Peyer's patch (tissue), 4 donors: ENCODE data around the gene AMBRA1. TPM values are rescaled to one million over a fixed set of nuclear protein-coding genes. Genes with fewer than 3 reads are reported as not detected.

Experiments
- DNase-seq, 3 donors: peaks; one replicate each; pipeline ENCODE4 v3.0.0-alpha.2; 2017 to 2019
- H3K27ac ChIP-seq, 4 donors: fragments of 200-600 bp; sonication (generic); one replicate each; pipeline ENCODE4 v1.5.1; 2016 to 2019
- H3K27me3 ChIP-seq, 2 donors: fragments of 200-600 bp; sonication (generic); one replicate each; pipeline ENCODE4 v1.5.1; 2019
- H3K36me3 ChIP-seq, 3 donors: fragments of 200-600 bp; sonication (generic); one replicate each; pipeline ENCODE4 v1.5.1; 2016 to 2019
- H3K4me1 ChIP-seq, 4 donors: fragments of 200-600 bp; sonication (generic); one replicate each; pipeline ENCODE4 v1.5.1; 2016 to 2019
- H3K4me3 ChIP-seq, 4 donors: fragments of 200-600 bp; sonication (generic); 1 replicate in 3 of 4; 2 replicates in 1 of 4; pipeline ENCODE4 v1.5.1; 2016 to 2019; ENCODE audit warnings: mild to moderate bottlenecking in 1 of 4
- H3K9me3 ChIP-seq, 4 donors: fragments of 200-600 bp; sonication (generic); one replicate each; pipeline ENCODE4 v1.5.1; 2016 to 2019; ENCODE audit warnings: mild to moderate bottlenecking in 1 of 4
- CTCF ChIP-seq, 6 experiments: fragments of 450-650 bp in 4 of 6; fragments of 200-600 bp in 2 of 6; sonication (generic) in 1 of 6; IDR thresholded peaks; one replicate each; pipeline ENCODE4 v1.5.1; 2017 to 2019; ENCODE audit warnings: antibody characterized with exemption in 6 of 6, mild to moderate bottlenecking in 3 of 6, moderate library complexity in 1 of 6
- POLR2A ChIP-seq, 2 donors: fragments of 450-650 bp; IDR thresholded peaks; one replicate each; pipeline ENCODE4 v1.5.1; 2017; ENCODE audit warnings: antibody characterized with exemption in 2 of 2, mild to moderate bottlenecking in 2 of 2, moderate library complexity in 2 of 2
- total RNA-seq, 4 donors: library from RNA; depleted of rRNA; stranded (reverse); fragments of >200 nt; gene quantifications; one replicate each; pipeline ENCODE4 v1.1.0, GENCODE V29; 2016

The AMBRA1 gene
- total RNA-seq, 4 donors from 2014 or later: 28.9 to 61.6 (median 41.6) TPM

- peaks cover 0 to 9% (median 0%) of the 10 kb centered on the region in 4 donors for H3K4me1 ChIP-seq
- no peak for DNase-seq
- no peak for TF ChIP-seq CTCF (IDR thresholded peaks at IDR 0.05)
- TF ChIP-seq POLR2A (IDR thresholded peaks at IDR 0.05): no peak
- H3K27ac ChIP-seq: no peak overlapping the region
- peaks cover 0 to 41% (median 0%) of the 10 kb centered on the region in 3 donors for H3K36me3 ChIP-seq
- H3K9me3 ChIP-seq: no peaks in the 10 kb centered on the region
- H3K4me3 ChIP-seq: no peak overlapping the region
- H3K27me3 ChIP-seq: no peaks in the 10 kb centered on the region
These were observed 167.4 kb downstream of the AMBRA1 start for GRCh38 chr11:46426233-46426991.

- TF ChIP-seq POLR2A (IDR thresholded peaks at IDR 0.05) (no peak), CTCF (IDR thresholded peaks at IDR 0.05) (no peak)
- H3K4me1 ChIP-seq: peaks cover 0 to 10% (median 0%) of the 10 kb centered on the region in 4 donors
These were observed 171.2 kb downstream of the AMBRA1 start for GRCh38 chr11:46422588-46422987.

GRCh38 chr11:46421257-46421880 is 172.5 kb downstream of the AMBRA1 start:
- DNase-seq: no peak
- Histone ChIP-seq H3K27me3 (no peaks in the 10 kb centered on the region), H3K4me1 (peaks cover 0 to 10% (median 0%) of the 10 kb centered on the region in 4 donors), H3K27ac (no peak overlapping the region), H3K4me3 (no peak overlapping the region), H3K9me3 (no peaks in the 10 kb centered on the region), H3K36me3 (peaks cover 0 to 35% (median 0%) of the 10 kb centered on the region in 3 donors)
- no peak for TF ChIP-seq CTCF (IDR thresholded peaks at IDR 0.05)
- TF ChIP-seq POLR2A (IDR thresholded peaks at IDR 0.05): no peak

More at GRCh38 chr11:46422588-46422987, 171.2 kb downstream of the AMBRA1 start:
- Histone ChIP-seq H3K27me3 (no peaks in the 10 kb centered on the region), H3K27ac (no peak overlapping the region), H3K9me3 (no peaks in the 10 kb centered on the region), H3K36me3 (peaks cover 0 to 33% (median 0%) of the 10 kb centered on the region in 3 donors), H3K4me3 (no peak overlapping the region)
- DNase-seq: no peak

GRCh38 chr11:46420513-46420912 is 173.3 kb downstream of the AMBRA1 start:
- Histone ChIP-seq H3K36me3 (peaks cover 0 to 38% (median 0%) of the 10 kb centered on the region in 3 donors), H3K27me3 (no peaks in the 10 kb centered on the region), H3K27ac (no peak overlapping the region), H3K4me3 (no peak overlapping the region), H3K4me1 (peaks cover 0 to 10% (median 0%) of the 10 kb centered on the region in 4 donors), H3K9me3 (no peaks in the 10 kb centered on the region)
- TF ChIP-seq CTCF (IDR thresholded peaks at IDR 0.05): no peak
- no peak for TF ChIP-seq POLR2A (IDR thresholded peaks at IDR 0.05)
- DNase-seq: no peak

GRCh38 chr11:46418751-46419150 is 175.1 kb downstream of the AMBRA1 start:
- H3K4me1 ChIP-seq: peaks cover 0 to 10% (median 0%) of the 10 kb centered on the region in 4 donors
- H3K27me3 ChIP-seq: no peaks in the 10 kb centered on the region
- H3K4me3 ChIP-seq: no peak overlapping the region
- H3K36me3 ChIP-seq: peaks cover 0 to 51% (median 0%) of the 10 kb centered on the region in 3 donors
- no peak for DNase-seq
- no peak overlapping the region for H3K27ac ChIP-seq
- TF ChIP-seq CTCF (IDR thresholded peaks at IDR 0.05): no peak
- no peak for TF ChIP-seq POLR2A (IDR thresholded peaks at IDR 0.05)
- H3K9me3 ChIP-seq: no peaks in the 10 kb centered on the region
